Inferior parietal cortex (tissue), 1 donor: Measurements from ENCODE around the gene PIGL.
A peak's percentile ranks its signal among the peaks of the same experiment; 100 is the strongest.
"Not testable (repeated sequence)": the region's sequence is repeated elsewhere in the genome, so short reads cannot be mapped to it uniquely, and the experiment has no call there.

Experiments
- DNase-seq: peaks from one replicate; pipeline ENCODE4 v3.0.0-alpha.2; 2016; ENCODE audit errors: extremely low spot score

The PIGL gene

DNA sequence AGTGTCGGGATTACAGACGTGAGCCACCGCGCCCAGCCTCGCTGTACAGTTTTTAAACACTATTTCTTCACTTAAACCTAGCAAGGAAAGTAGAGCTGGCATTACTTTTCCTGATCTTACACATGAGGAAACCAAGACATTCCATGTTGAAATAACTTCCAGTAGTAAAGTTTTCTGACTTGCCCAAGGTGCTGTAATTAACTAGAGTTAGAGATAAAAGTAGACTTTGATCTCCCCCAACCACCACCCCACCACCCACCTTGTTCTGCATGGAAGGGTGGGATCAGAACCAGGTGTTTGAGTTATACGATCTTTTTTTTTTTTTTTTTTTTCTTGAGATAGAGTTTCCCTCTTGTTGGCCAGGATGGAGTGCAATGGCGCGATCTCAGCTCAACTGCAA lies 89.2 kb downstream of the PIGL start:
- no peak for DNase-seq

DNA sequence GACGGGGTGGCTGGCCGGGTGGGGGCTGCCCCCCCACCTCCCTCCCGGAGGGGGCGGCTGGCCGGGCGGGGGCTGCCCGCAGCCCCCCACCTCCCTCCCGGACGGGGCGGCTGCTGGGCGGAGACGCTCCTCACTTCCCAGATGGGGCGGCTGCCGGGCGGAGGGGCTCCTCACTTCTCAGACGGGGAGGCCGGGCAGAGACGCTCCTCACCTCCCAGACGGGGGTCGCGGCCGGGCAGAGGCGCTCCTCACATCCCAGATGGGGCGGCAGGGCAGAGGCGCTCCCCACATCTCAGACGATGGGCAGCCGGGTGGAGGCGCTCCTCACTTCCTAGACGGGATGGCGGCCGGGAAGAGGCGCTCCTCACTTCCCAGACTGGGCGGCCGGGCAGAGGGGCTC lies 95.1 kb downstream of the PIGL start:
- not testable (repeated sequence) for DNase-seq

- no peak for DNase-seq
Measured at GRCh38 chr17:16313139-16314090, 96.4 kb downstream of the PIGL start.

GRCh38 chr17:16314189-16314588 lies 97.2 kb downstream of the PIGL start:
- no peak for DNase-seq

DNA sequence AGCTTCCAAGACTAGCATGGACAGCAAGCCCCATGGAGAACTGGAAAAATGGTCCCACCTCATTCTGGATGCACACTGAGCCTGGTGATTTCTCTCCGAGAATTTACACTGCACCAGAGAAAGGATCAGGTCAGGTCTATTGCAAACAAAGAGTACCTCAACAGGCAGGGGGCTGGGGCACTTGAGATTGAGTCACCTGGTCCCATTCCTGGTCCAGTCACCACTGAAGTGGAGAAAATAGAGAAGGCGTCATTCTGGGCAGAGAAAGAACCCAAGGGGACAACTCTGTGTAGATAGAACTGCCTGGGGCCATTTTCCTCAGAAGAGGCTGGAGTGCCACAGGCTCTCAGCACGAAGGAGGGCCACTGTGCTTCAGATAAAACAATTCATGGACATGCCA lies 97.8 kb downstream of the PIGL start:
- DNase-seq: no peak

DNA sequence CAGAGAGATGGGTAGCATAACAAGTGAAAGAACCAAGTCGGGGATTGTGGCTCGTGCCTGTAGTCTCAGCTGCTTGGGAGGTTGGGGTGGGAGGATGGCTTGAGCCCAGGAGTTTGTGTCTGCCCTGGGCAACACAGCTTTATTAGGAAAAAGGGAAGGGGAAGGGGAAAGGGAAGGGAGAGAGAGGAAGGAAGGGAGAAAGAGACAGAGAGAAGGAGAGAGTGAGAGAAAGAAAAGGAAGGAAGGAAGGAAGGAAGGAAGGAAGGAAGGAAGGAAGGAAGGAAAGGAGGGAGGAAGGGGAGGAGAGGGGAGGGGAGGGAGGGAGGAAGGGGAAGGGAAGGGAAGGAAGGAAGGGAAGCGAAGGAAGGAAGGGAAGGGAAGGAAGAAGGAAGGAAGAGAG lies 103.0 kb downstream of the PIGL start:
- DNase-seq: no peak

DNA sequence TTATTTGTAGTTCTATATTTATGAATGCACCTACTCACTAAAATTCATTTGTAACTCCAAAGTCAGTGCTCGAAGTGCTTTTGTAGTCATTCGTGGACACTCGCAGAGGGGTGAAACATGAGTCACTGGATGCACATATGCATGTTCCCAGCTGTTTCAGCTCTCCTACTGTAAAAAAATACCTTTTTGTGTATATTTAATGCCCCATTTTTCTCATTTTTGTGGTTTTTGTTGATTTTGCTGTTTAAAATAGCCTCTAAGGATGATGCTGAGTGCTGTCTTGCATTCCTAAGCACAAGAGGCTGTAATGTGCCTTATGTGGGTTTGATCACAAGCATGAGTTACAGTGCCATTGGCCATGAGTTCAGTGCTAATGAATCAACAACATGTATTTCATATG lies 105.6 kb downstream of the PIGL start:
- DNase-seq: no peak

- DNase-seq: no peak
Measured at GRCh38 chr17:16325964-16326363, 109.0 kb downstream of the PIGL start.

GRCh38 chr17:16327018-16327417 lies 110.0 kb downstream of the PIGL start:
- no peak for DNase-seq

DNA sequence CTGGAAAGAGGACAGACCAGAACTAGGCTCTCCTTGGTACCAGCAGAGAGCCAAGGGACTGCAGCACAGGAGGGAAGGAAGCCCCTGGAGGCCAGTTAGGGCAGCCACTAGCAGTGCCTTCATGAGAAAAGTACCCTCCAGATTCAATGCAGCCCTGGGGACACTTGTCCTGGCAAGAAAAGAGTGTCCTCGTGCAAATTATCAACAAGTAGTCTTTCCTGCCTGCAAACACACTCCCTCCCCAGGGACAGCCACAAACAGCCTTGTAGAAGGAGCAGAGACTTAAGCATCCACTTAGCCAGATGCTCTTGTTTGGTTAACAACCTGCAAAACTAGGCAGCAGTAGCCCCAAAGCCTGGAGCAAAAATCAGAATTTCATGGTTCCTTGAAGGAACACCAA lies 112.0 kb downstream of the PIGL start:
- no peak for DNase-seq

DNA sequence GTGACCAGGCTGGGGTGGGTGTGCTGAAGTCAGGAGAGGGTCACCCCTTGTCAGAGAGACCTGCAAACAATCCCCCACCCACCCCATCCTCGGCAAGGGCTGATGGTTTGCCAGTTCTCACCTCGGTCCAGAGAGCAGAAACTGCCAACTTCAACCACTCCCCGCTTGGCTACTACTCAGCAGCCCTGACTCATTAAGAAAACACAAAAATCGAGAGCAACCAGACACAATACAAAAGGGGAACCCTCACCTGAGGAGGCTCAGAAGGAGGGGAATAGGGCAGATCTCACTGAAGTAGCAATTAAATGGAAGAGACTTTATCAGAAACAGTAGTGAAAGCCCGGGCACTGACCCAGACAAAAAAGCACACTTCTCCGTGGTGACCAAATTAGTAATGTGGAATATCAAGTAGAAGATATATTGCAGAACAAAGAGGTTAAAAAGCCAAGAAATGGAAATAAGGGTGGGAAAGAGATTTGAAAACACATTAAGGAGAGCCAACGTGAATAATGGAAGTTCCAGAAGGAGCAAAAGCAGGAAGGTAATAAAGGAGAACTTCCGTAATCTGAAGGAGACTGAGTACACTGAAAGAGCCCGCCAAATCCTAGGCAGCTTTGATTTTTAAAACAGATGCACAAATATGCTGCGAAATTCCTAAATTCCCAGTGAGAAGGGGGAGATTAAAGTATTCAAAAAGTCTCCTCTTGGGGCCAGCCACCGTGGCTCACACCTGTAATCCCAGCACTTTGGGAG lies 112.7 kb downstream of the PIGL start:
- DNase-seq: no peak

DNA sequence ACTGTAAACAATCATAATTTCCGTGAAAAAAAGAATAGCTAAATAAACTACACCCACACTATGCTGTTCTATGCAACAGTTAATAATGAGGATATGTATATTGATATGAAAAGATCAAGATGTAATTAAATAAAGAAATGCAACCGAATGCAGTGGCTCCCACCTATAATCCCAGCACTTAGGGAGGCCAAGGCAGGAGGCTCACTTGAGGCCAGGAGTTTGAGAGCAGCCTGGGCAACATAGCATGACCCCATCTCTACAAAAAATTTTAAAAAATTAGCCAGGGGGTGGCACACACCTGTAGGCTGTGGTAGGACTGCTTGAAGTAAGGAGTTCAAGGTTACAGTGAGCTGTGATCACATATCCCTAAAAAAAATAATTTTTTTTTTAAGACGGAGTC lies 121.4 kb downstream of the PIGL start:
- no peak for DNase-seq

- DNase-seq: no peak
Measured at GRCh38 chr17:16339402-16339801, 122.4 kb downstream of the PIGL start.

GRCh38 chr17:16339959-16340358 lies 122.9 kb downstream of the PIGL start:
- DNase-seq: no peak

- DNase-seq: no peak
Measured at GRCh38 chr17:16342979-16343378, 126.0 kb downstream of the PIGL start.

DNA sequence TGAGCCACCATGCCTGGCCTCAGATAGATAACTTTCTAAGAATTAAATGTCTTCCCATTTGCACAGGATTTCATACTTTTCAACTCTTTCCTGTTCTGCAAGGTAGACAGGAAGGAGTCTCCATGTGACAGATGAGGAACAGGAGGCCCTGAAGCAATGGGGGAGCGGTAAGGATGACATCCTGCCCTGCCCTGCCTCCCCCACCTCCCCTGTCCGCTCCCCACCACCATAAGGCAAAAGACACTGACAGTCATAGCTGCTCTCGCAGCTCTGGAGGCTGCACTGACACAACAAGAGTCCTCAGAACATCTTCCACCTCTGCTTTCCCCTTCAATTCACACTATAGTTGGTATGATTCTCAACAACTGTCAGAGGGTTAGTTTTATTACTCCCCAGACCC lies 126.6 kb downstream of the PIGL start:
- DNase-seq: no peak

DNA sequence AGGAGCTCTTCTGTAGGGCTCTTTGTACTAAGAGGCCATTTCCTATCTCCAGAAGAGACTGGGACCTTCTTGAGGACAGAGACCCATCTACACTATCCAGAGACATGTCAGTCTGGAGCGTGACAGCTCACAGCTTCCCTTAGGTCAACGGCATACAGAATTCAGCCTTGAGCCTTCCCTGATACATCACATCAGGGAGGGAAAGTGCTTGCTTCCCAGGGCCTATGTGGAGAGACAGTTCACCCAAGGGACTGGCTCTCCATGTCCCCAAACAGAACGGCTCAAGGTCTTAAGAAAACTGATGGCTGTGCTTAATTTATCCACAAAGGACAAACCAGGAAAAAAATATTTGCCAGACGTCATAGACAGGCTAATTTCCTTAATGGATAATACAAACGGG lies 128.6 kb downstream of the PIGL start:
- no peak for DNase-seq

- no peak for DNase-seq
Measured at GRCh38 chr17:16346721-16347271, 129.8 kb downstream of the PIGL start.

- no peak for DNase-seq
Measured at GRCh38 chr17:16348586-16348985, 131.6 kb downstream of the PIGL start.

DNA sequence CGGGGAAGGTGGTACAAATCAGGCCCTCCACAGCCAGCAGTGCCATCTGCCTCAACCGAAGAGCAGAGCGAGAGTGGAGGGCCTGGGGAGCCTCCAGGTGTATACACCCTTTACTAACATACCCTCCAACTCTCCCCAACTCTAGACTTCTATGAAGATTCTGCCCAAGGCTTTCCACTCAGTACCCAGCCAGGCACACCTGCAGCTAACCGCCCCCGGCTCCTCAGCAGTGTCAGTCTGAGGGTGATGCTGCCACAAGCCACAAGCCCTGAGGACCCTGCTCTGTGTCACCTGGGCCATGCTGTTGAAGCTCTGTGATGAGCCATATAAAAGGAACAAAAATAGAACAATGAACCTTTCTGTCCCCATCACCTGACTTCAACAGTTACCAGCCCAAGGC lies 132.4 kb downstream of the PIGL start:
- no peak for DNase-seq

DNA sequence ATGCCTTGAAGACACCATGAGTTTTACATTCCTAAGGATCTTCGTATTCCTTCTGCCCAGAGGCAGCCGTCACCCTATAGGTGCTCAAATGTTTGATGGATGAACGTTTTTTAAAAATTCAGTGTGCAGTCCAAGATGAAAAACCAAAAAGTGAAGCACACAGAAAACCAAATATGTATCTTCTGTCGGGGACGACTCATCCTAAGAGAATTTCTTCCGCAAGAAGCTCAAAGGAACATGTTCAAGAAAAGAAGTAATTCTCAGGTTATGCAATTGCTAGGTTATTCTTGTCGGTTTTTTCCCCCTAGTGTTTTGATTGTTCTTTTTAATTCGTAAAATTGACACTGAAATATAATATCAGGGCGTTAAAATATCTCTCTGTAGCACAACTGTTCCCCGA lies 134.8 kb downstream of the PIGL start:
- peak; percentile 20 for DNase-seq

- peak; percentile 42 for DNase-seq
Measured at GRCh38 chr17:16352303-16352666, 135.3 kb downstream of the PIGL start.
